Muscle layer of duodenum (tissue), 2 donors: ENCODE data around the gene VPS72.

Experiments used
- H3K27ac ChIP-seq: one replicate; pipeline ENCODE4 v1.7.0; 2013; ENCODE audit warnings: mild to moderate bottlenecking, low read length
- H3K27me3 ChIP-seq: one replicate; pipeline ENCODE4 v1.7.0; 2013; ENCODE audit warnings: low read depth, mild to moderate bottlenecking, control low read depth, low read length
- H3K36me3 ChIP-seq, 2 donors: one replicate each; pipeline ENCODE4 v1.7.0; 2013; ENCODE audit warnings: low read length in 2 of 2, control low read depth in 1 of 2, mild to moderate bottlenecking in 1 of 2; ENCODE audit not compliant: insufficient read depth in 2 of 2, control insufficient read depth in 1 of 2
- H3K4me1 ChIP-seq, 2 donors: one replicate each; pipeline ENCODE4 v1.7.0; 2013; ENCODE audit warnings: low read length in 2 of 2, mild to moderate bottlenecking in 2 of 2, control low read depth in 1 of 2, moderate library complexity in 1 of 2; ENCODE audit not compliant: insufficient read depth in 2 of 2, control insufficient read depth in 1 of 2
- H3K4me3 ChIP-seq, 2 donors: one replicate each; pipeline ENCODE4 v1.7.0; 2013; ENCODE audit warnings: low read length in 2 of 2, low read depth in 1 of 2, mild to moderate bottlenecking in 1 of 2
- H3K9me3 ChIP-seq, 2 donors: one replicate each; pipeline ENCODE4 v1.7.0; 2013; ENCODE audit warnings: low read length in 2 of 2, control low read depth in 1 of 2, mild to moderate bottlenecking in 1 of 2; ENCODE audit not compliant: control insufficient read depth in 1 of 2
- donor health status: healthy.

The VPS72 gene

DNA sequence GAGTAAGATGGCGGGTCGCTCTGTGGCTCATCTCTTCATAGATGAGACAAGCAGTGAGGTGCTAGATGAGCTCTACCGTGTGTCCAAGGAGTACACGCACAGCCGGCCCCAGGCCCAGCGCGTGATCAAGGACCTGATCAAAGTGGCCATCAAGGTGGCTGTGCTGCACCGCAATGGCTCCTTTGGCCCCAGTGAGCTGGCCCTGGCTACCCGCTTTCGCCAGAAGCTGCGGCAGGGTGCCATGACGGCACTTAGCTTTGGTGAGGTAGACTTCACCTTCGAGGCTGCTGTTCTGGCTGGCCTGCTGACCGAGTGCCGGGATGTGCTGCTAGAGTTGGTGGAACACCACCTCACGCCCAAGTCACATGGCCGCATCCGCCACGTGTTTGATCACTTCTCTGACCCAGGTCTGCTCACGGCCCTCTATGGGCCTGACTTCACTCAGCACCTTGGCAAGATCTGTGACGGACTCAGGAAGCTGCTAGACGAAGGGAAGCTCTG lies 31.2 kb downstream of the VPS72 start:
- peaks cover 0 to 10% of the 10 kb centered on the region in 2 donors for H3K4me1 ChIP-seq
- no peaks in the 10 kb centered on the region for H3K9me3 ChIP-seq
- H3K36me3 ChIP-seq: peaks cover 12 to 48% of the 10 kb centered on the region in 2 donors
- no peak overlapping the region for H3K27ac ChIP-seq
- no peak overlapping the region for H3K4me3 ChIP-seq
- no peaks in the 10 kb centered on the region for H3K27me3 ChIP-seq

DNA sequence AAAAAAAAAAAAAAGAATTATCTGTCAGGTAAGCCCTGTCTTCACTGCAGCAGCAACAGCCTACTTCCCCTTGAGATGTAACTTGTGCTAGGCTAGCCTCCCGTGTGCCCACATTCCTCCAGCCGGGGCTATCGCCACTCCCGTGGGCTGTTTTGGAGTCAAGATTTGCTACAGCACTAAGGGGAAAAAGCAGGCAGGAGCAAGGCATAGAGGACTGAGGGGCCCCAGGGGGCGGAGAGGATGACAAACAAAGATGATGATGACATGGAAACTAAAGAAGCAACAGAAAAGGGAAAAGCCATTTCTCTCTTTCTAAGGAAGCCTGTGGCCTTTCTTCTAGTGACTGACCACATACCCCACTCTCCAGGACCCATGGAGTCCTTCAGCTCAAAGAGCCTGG lies 31.7 kb downstream of the VPS72 start:
- H3K9me3 ChIP-seq: no peaks in the 10 kb centered on the region
- H3K27ac ChIP-seq: no peak overlapping the region
- peaks cover 12 to 48% of the 10 kb centered on the region in 2 donors for H3K36me3 ChIP-seq
- no peak overlapping the region for H3K4me3 ChIP-seq
- H3K27me3 ChIP-seq: no peaks in the 10 kb centered on the region
- peaks cover 0 to 8% of the 10 kb centered on the region in 2 donors for H3K4me1 ChIP-seq

DNA sequence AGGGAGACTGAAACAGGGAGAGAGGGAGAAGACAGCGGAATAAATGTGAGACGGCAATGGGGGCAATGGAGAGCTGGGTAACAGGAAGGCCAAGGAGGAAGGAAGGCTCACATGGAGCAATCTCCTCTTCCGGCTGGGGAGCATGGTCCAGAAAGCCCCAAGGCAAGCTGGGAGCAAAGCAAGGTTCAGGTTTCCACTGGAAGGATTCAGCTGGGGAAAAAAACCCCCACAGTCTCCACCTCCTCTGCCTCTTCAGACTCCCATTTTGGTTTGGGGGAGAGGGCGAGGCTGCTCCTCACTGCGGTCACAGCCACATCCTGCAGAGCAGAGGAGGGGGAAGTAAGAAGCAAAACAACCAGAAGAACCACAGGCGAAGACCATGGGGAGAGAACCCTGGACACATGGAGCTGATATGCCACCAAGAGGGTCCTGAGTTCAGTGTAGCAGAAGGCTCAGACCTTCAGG lies 32.9 kb downstream of the VPS72 start:
- no peaks in the 10 kb centered on the region for H3K27me3 ChIP-seq
- peaks cover 12 to 48% of the 10 kb centered on the region in 2 donors for H3K36me3 ChIP-seq
- H3K4me3 ChIP-seq: peak overlapping the region; percentile 46 to 54
- peaks cover 0 to 8% of the 10 kb centered on the region in 2 donors for H3K4me1 ChIP-seq
- H3K9me3 ChIP-seq: no peaks in the 10 kb centered on the region
- H3K27ac ChIP-seq: peak overlapping the region; percentile 46

DNA sequence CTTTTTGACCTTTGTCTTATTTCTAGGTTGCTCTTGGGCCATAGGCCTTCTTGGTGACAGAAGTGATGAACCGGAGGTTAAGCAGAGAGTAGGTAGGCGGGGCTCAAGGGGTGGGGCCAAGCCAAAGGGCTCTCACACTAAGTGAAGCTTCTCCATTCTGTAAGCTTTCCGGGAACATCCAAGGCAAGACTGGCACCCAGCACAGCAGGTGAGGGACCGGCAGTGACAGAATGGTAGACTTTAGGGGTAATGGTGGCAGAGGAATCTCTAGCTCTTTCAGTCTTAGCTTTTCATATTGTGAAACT lies 33.5 kb downstream of the VPS72 start, which contains the start of gene TNFAIP8L2:
Gene TNFAIP8L2, plus strand, starts transcription at position 135 of the 305 bp plus-strand sequence. CDS start 2,049 bp downstream, outside the sequence.
- peaks cover 9 to 43% of the 10 kb centered on the region in 2 donors for H3K36me3 ChIP-seq
- peak within 1 kb of the TSS; percentile 46 to 54 for H3K4me3 ChIP-seq
- H3K27me3 ChIP-seq: no peaks in the 10 kb centered on the region
- peak within 1 kb of the TSS; percentile 46 for H3K27ac ChIP-seq
- no peaks in the 10 kb centered on the region for H3K9me3 ChIP-seq
- H3K4me1 ChIP-seq: peaks cover 0 to 8% of the 10 kb centered on the region in 2 donors

DNA sequence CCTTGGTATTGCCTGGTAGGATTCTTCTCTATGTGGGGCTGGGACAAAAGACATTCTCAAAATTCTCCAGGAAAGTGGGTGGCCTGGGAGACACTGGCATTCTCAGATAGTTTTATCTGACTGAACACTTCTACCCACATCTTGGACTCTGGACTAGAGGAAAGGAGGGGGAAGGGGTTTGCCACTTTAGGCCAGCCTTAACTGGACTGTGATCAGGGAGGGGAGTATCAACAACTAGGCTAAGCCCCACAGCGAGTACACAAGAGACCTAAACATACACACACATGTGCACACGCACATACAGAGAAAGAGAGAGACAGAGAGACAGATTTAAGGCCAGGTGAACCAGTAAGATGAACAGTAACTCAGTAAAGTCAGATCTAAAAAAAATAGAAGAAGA lies 42.3 kb downstream of the VPS72 start:
- peak overlapping the region; percentile 82 for H3K27ac ChIP-seq
- H3K4me3 ChIP-seq: peak overlapping the region; percentile 74 to 92
- H3K36me3 ChIP-seq: no peaks in the 10 kb centered on the region
- no peaks in the 10 kb centered on the region for H3K9me3 ChIP-seq
- peaks cover 0 to 40% of the 10 kb centered on the region in 2 donors for H3K4me1 ChIP-seq
- H3K27me3 ChIP-seq: no peaks in the 10 kb centered on the region

DNA sequence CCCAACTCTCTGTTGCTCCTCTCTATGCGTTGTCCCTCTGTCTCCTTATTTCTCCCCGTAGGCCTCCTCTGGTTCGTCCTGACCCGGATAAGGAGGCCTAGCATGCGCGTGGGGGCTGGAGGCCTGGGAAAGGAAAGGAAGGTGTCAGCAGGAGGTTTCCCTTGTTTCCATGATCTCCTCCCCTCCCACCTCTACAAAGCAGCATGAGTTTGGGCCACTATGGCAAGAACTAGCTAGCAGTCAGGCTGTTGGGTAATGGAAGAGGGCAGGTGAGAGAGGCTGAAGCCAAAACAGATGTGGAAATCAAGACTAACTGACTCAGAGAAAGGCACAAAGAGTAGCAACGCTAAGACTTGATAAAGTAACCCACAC lies 42.9 kb downstream of the VPS72 start:
- Histone ChIP-seq H3K27me3 (no peaks in the 10 kb centered on the region), H3K9me3 (no peaks in the 10 kb centered on the region), H3K36me3 (no peaks in the 10 kb centered on the region), H3K4me3 (peak overlapping the region; percentile 74 to 92), H3K4me1 (peaks cover 0 to 40% of the 10 kb centered on the region in 2 donors), H3K27ac (peak overlapping the region; percentile 82)

DNA sequence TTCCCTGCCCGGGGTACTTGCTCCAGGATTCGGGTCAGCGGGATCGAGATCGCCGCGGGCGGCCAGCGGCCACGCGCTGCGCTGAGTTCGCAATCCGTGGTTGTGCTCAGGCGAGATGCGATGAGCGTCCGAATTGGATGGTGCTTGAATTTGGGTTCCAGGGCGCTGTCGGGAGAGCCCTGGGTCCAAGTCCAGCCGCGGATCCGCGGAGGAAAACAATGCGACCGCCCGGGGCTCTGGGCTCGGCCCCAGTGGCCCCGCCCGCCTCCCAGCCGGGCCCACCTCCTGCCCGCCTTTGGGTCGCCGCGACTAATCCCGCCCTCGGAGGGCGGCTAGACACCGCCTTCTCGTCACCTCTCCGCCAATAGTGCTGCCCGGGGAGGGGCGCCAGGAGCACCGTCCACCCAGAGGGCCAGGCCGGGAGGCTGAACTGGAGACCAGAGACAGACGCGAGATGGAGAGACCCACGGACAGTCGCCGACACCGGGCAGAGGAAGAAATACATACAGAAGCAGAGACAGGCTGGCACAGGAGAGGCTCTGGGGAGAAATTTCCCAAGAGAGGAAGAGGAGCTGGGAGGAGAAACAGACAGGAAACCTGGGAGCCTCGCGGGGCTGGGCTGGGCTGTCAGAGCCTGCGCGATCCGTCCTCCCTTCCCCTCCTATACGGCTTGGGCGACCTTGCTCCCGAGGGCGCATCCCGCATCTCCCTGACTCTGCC lies 43.4 kb downstream of the VPS72 start, which contains the start of gene SEMA6C:
Gene SEMA6C, minus strand, starts transcription at position 220 of the 720 bp plus-strand sequence. CDS start 4,010 bp downstream, outside the sequence.
- Histone ChIP-seq H3K4me1 (peaks cover 0 to 40% of the 10 kb centered on the region in 2 donors), H3K36me3 (no peaks in the 10 kb centered on the region), H3K27me3 (no peaks in the 10 kb centered on the region), H3K4me3 (peak within 1 kb of the TSS; percentile 74 to 92), H3K27ac (peak within 1 kb of the TSS; percentile 82), H3K9me3 (no peaks in the 10 kb centered on the region)

DNA sequence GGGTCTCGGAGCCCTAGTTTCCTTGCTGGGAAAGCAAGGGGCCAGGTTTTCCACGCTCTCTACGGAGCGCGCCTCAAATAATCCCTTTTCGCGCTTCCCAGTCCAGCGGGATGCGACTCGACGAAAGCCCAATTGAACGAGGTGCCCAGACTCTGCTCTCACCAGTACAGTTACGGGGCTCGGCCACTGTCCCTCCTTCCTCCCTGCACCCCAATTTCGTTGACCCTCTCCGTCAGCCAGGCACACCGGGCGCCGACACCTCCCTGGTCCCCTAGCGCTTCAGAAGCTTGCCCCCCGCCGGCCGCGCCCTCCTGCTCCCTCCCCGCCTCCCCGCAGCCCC lies 44.0 kb downstream of the VPS72 start:
- H3K27ac ChIP-seq: no peak overlapping the region
- H3K4me3 ChIP-seq: peak overlapping the region; percentile 74 to 92
- H3K4me1 ChIP-seq: peaks cover 0 to 40% of the 10 kb centered on the region in 2 donors

DNA sequence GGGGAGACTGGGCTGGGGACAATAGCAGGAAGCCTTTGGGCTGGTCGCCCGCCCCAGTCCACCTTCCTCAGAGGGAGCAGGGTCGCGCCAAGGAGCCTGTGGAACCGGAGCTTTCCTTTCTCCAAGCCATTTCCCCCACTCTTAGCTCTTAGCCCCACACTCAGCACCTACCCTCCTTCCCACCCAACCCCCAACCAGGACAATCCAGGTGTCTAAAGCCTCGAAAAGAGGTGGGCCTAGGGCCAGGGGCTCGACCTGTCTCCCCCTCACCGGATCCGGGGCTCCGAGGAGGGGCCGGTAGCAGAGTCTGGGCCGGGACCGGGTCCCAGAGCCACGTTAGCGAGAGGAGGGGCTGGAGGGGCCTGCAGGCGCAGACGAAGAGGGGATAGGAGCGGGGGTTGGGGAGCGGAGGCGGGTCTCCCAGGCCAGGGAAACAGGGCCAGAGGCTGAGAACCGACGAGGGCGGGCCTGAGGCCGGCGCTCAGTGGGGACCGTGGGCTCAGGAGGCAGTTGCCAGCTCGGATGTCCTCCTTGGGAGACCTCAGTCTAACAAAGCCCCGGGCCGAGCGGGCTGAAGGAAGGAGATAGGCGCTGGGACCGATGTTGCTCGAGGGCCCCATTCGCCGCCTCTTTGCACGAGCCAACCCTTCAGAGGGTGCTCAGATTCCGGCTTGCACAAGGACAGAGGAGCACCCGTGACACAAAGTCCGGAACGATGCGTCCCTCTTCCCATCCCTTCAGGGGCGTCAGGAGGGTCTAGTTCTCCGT lies 44.5 kb downstream of the VPS72 start:
- peak overlapping the region; percentile 74 to 92 for H3K4me3 ChIP-seq
- no peaks in the 10 kb centered on the region for H3K36me3 ChIP-seq
- no peaks in the 10 kb centered on the region for H3K9me3 ChIP-seq
- H3K4me1 ChIP-seq: peaks cover 0 to 40% of the 10 kb centered on the region in 2 donors
- no peaks in the 10 kb centered on the region for H3K27me3 ChIP-seq
- no peak overlapping the region for H3K27ac ChIP-seq

More for the DNA sequence above, 44.0 kb downstream of the VPS72 start:
- H3K36me3 ChIP-seq: no peaks in the 10 kb centered on the region
- H3K27me3 ChIP-seq: no peaks in the 10 kb centered on the region
- no peaks in the 10 kb centered on the region for H3K9me3 ChIP-seq

DNA sequence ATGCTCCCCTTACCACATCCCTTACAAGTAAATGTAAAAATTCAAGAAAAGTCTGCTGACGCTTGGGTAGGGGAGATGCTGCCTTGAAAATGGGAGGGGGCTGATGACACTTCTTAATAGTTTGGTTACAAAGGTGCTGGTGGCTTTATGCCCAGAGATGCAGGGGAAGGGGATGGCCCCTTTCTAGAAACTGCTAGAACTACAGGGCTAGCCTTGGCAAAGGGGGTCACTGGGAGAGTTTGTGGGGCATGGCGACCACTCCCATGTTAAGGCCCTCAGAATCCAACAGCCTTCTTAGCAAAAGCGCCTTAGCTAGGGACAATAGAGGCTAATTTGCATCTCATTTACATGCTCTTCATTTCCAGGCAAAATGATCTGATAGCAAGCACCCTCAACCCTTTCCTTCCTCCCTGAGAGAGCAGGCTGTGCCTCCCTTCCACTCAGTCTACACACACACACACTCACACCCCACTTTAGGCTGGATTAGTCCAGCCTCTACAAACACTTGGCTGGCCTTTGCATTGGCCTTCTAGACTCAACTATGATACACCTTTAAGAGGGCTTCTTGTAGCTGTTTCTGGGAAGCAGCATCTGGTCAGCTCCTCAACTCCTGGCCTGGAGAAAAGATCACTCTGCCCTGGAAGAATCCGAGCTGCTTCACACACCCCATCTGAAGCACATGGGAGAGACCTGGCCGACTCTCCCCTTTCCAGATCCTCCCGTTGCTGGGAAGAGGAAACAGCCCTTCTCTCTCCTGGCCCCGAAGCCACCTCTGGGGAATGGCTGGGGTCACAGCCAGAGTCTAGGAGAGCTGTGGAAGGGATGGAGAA lies 45.3 kb downstream of the VPS72 start:
- peak overlapping the region; percentile 74 to 92 for H3K4me3 ChIP-seq
- H3K27ac ChIP-seq: no peak overlapping the region
- H3K4me1 ChIP-seq: peaks cover 0 to 40% of the 10 kb centered on the region in 2 donors
- no peaks in the 10 kb centered on the region for H3K36me3 ChIP-seq
- H3K27me3 ChIP-seq: no peaks in the 10 kb centered on the region
- no peaks in the 10 kb centered on the region for H3K9me3 ChIP-seq
